Endothelial cell of umbilical vein (primary cell): ENCODE results near the gene COX4I1.

Experiments used
- CTCF ChIP-seq, 2 donors: IDR thresholded peaks; 1 replicate in 1 of 2; 2 replicates in 1 of 2; pipeline ENCODE4 v1.5.1; 2011; ENCODE audit warnings: low read length in 2 of 2, mild to moderate bottlenecking in 2 of 2, moderate library complexity in 2 of 2, control low read depth in 1 of 2, inconsistent platforms in 1 of 2, low read depth in 1 of 2; ENCODE audit not compliant: insufficient read depth in 1 of 2; ENCODE audit errors: extremely low read depth in 1 of 2
- FOS ChIP-seq: IDR thresholded peaks from 2 replicates; pipeline ENCODE4 v1.6.1; 2011; ENCODE audit warnings: mild to moderate bottlenecking, low read length, moderate library complexity, borderline replicate concordance; ENCODE audit not compliant: insufficient read depth
- MYC ChIP-seq: IDR thresholded peaks from one replicate; pipeline ENCODE4 v1.6.1; 2011; ENCODE audit warnings: mild to moderate bottlenecking, low read depth, low read length
- POLR2A ChIP-seq: IDR thresholded peaks from 2 replicates; pipeline ENCODE4 v1.6.1; 2012; ENCODE audit warnings: low read depth, mild to moderate bottlenecking, control low read depth, low read length

DNA sequence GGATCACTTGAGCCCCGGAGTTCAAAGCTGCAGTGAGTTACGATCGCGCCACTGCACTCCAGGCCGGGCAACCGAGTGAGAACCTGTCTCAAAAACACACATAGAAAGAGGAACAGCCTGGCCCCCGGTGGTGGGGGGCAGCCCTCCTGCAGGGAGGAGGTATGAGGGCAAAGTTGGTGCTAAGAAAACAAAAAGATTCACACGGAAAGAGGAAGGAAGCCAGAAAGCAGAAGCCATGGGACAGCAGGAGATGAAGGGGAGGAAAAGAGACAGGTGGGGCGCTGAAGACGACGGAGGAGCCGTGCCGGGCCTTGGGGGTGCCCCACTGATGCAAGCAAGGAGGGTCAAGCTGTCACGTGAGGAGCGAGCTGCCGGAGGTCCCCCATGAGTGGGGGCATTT, 40.4 kb upstream of the COX4I1 start:
- TF ChIP-seq POLR2A (no peak), CTCF (IDR thresholded peaks at IDR 0.05; ENCODE audit: extremely low read depth in 1 of 2, insufficient read depth in 1 of 2, low read depth in 1 of 2, low read length in 2 of 2) (no peak), MYC (no peak), FOS (no peak)
